OCI-LY7 (cell line): Measurements from ENCODE around the gene CTNND2. TPM values are rescaled to one million over a fixed set of nuclear protein-coding genes. Genes with fewer than 3 reads are reported as not detected.

Source experiments
- BruUV-seq: library from RNA; stranded (reverse); fragments of 400-500 nt; replicated peaks from 2 replicates; lab custom pipeline; 2021; lab: Mats Ljungman, UMichigan
- CTCF ChIA-PET: fragments of 300-600 bp; sonication (Branson Sonifier 250); formaldehyde crosslinking; loops from one replicate; lab custom pipeline; 2022; ENCODE audit warnings: antibody characterized with exemption; ENCODE audit not compliant: unreplicated experiment; lab: Charles Lee
- POLR2A ChIA-PET: fragments of 300-600 bp; sonication (Branson Sonifier 250); formaldehyde crosslinking; loops from one replicate; lab custom pipeline; 2022; ENCODE audit warnings: antibody characterized with exemption; lab: Charles Lee
- DNase-seq: peaks from one replicate; pipeline ENCODE4 v3.0.0-alpha.2; 2015; ENCODE audit warnings: low spot score
- H2AFZ ChIP-seq: fragments of 200-600 bp; sonication (generic), shearing (Covaris generic); 2 replicates; pipeline ENCODE4 v1.6.1; 2014; ENCODE audit warnings: mild to moderate bottlenecking, antibody characterized with exemption, low read length, moderate library complexity
- H3K27ac ChIP-seq: fragments of 200-600 bp; sonication (generic); 2 replicates; pipeline ENCODE4 v1.5.1; 2014; ENCODE audit warnings: mixed run types, low read depth, mild to moderate bottlenecking, moderate library complexity, low read length, inconsistent platforms; ENCODE audit not compliant: poor library complexity, severe bottlenecking
- H3K36me3 ChIP-seq: fragments of 200-600 bp; sonication (generic); 2 replicates; pipeline ENCODE4 v1.6.1; 2014; ENCODE audit warnings: mild to moderate bottlenecking, antibody characterized with exemption, low read length, moderate library complexity, mixed read lengths; ENCODE audit not compliant: insufficient read depth
- H3K4me1 ChIP-seq: fragments of 200-600 bp; sonication (generic); 2 replicates; pipeline ENCODE4 v1.5.1; 2014; ENCODE audit warnings: mild to moderate bottlenecking, low read length; ENCODE audit not compliant: insufficient read depth, poor library complexity, severe bottlenecking
- H3K4me2 ChIP-seq: fragments of 200-600 bp; sonication (generic); 2 replicates; pipeline ENCODE4 v1.6.1; 2014; ENCODE audit warnings: mild to moderate bottlenecking, low read length
- H3K4me3 ChIP-seq: fragments of 200-600 bp; sonication (generic); 2 replicates; pipeline ENCODE4 v1.5.1; 2014; ENCODE audit warnings: mild to moderate bottlenecking, low read depth, low read length; ENCODE audit not compliant: poor library complexity, severe bottlenecking
- H3K79me2 ChIP-seq: fragments of 200-600 bp; sonication (generic); 2 replicates; pipeline ENCODE4 v1.6.1; 2016; ENCODE audit warnings: low read depth, mild to moderate bottlenecking, low read length, moderate library complexity, mixed read lengths; ENCODE audit not compliant: insufficient read depth
- H3K9me2 ChIP-seq: fragments of 200-600 bp; sonication (generic); 2 replicates; pipeline ENCODE4 v1.6.1; 2016; ENCODE audit warnings: mild to moderate bottlenecking, low read length, mixed read lengths; ENCODE audit not compliant: insufficient read depth
- H3K9me3 ChIP-seq: fragments of 200-600 bp; sonication (generic); 2 replicates; pipeline ENCODE4 v1.6.1; 2014; ENCODE audit warnings: mild to moderate bottlenecking, mixed run types, low read length, mixed read lengths
- H4K20me1 ChIP-seq: fragments of 200-600 bp; sonication (generic); 2 replicates; pipeline ENCODE4 v1.6.1; 2014; ENCODE audit warnings: mild to moderate bottlenecking, antibody characterized with exemption, low read length, moderate library complexity, mixed read lengths; ENCODE audit not compliant: insufficient read depth
- EZH2phosphoT487 ChIP-seq: fragments of 200-600 bp; sonication (generic); IDR thresholded peaks from 2 replicates; pipeline ENCODE4 v1.6.1; 2018; ENCODE audit warnings: low read depth, borderline replicate concordance, mild to moderate bottlenecking, mixed run types, antibody characterized with exemption, low read length, moderate library complexity, mixed read lengths
- intact Hi-C: fragments of 100-400 bp; cut with micrococcal nuclease; formaldehyde crosslinking; loops from one replicate; pipeline ENCODE4 v1.10.0; 2022; ENCODE audit not compliant: unreplicated experiment
- total RNA-seq, 2 experiments: library from RNA; depleted of rRNA in 1 of 2; stranded (reverse); fragments of >200 nt in 1 of 2; shearing (Covaris generic) in 1 of 2; gene quantifications; 2 replicates each; pipeline ENCODE4 v1.2.3, GENCODE V29; 2014 to 2022
- TF ChIP-seq, protein P1 (sequence below): fragments of 200-600 bp; sonication (generic); conservative IDR thresholded peaks from 2 replicates; pipeline ENCODE4 v1.5.1; 2014; ENCODE audit warnings: mild to moderate bottlenecking, antibody characterized with exemption, low read length, moderate library complexity, mixed read lengths

The CTNND2 gene
- total RNA-seq, 2 experiments from 2014 or later, result not detected

DNA sequence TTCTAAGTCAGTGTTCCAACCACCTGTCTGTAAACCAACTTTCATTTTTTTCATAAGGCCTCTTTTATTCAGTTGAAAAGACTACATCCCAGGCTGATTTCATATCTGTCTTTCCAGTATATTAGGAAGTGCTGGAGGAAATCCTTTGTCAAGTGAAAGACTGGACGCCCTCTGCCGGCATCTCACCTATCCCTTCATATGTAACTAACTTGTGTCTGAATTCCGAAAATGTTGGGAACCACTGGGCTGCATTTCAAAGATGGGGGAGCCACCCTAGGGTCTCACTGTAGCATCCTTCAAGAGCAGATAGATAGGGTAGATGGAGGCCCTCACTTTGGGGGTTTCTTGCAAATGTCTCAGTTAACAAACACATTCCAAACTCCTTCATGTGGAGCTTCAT lies 569.8 kb downstream of the CTNND2 start:
- Histone ChIP-seq H3K27ac (no peak overlapping the region), H3K36me3 (no peaks in the 10 kb centered on the region), H3K4me2 (no peak overlapping the region), H3K4me1 (no peaks in the 10 kb centered on the region), H3K9me3 (no peaks in the 10 kb centered on the region), H2AFZ (no peak overlapping the region), H4K20me1 (no peaks in the 10 kb centered on the region), H3K4me3 (no peak overlapping the region), H3K9me2 (peaks cover 3% of the 10 kb centered on the region; the same call in 1 of the 2 replicates), H3K79me2 (no peaks in the 10 kb centered on the region)
- ChIA-PET POLR2A (no interaction called here), CTCF (no interaction called here)
- no TSS peak for BruUV-seq
- intact Hi-C loops, result no loop called here
- DNase-seq, result no peak
- TF ChIP-seq, protein P1, sequence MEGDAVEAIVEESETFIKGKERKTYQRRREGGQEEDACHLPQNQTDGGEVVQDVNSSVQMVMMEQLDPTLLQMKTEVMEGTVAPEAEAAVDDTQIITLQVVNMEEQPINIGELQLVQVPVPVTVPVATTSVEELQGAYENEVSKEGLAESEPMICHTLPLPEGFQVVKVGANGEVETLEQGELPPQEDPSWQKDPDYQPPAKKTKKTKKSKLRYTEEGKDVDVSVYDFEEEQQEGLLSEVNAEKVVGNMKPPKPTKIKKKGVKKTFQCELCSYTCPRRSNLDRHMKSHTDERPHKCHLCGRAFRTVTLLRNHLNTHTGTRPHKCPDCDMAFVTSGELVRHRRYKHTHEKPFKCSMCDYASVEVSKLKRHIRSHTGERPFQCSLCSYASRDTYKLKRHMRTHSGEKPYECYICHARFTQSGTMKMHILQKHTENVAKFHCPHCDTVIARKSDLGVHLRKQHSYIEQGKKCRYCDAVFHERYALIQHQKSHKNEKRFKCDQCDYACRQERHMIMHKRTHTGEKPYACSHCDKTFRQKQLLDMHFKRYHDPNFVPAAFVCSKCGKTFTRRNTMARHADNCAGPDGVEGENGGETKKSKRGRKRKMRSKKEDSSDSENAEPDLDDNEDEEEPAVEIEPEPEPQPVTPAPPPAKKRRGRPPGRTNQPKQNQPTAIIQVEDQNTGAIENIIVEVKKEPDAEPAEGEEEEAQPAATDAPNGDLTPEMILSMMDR, result no peak
- TF ChIP-seq EZH2phosphoT487, result no peak

DNA sequence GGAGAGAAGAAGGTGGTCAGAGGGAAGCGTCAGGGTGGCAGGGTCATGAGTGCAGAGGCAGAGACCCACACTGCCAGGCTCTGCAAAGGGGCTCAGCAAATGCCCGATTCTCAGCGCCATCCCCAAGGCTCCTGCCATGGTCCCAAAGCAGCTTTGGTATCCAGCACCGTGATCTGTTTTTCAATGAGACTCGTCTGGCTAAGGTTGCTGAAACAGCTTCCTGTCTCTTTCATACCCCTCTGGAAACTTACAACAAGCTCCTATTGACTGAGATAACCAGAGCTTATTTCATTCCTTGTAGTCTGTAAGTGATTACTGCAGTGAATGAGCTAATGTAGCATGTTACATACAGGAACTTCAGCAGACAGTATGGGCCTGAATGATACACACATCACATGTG lies 574.6 kb downstream of the CTNND2 start:
- no peaks in the 10 kb centered on the region for H3K79me2 ChIP-seq
- no peaks in the 10 kb centered on the region for H3K36me3 ChIP-seq
- POLR2A ChIA-PET, result interaction anchor here (0.5 kb wide), 1 partner anchor 509 kb away, joined by 3 read pairs; no protein-coding TSS in a partner anchor
- H3K4me2 ChIP-seq, result no peak overlapping the region
- H3K9me2 ChIP-seq, result no peaks in the 10 kb centered on the region
- H3K4me3 ChIP-seq, result no peak overlapping the region
- no peak overlapping the region for H3K27ac ChIP-seq
- intact Hi-C loops, result no loop called here
- no TSS peak for BruUV-seq
- no peaks in the 10 kb centered on the region for H3K4me1 ChIP-seq
- H2AFZ ChIP-seq, result no peak overlapping the region
- TF ChIP-seq, protein P1, result no peak
- CTCF ChIA-PET, result interaction anchor here (0.7 kb wide), 1 partner anchor 41 kb away, joined by 4 read pairs; no protein-coding TSS in a partner anchor
- H3K9me3 ChIP-seq, result no peaks in the 10 kb centered on the region
- DNase-seq, result no peak
- no peaks in the 10 kb centered on the region for H4K20me1 ChIP-seq

DNA sequence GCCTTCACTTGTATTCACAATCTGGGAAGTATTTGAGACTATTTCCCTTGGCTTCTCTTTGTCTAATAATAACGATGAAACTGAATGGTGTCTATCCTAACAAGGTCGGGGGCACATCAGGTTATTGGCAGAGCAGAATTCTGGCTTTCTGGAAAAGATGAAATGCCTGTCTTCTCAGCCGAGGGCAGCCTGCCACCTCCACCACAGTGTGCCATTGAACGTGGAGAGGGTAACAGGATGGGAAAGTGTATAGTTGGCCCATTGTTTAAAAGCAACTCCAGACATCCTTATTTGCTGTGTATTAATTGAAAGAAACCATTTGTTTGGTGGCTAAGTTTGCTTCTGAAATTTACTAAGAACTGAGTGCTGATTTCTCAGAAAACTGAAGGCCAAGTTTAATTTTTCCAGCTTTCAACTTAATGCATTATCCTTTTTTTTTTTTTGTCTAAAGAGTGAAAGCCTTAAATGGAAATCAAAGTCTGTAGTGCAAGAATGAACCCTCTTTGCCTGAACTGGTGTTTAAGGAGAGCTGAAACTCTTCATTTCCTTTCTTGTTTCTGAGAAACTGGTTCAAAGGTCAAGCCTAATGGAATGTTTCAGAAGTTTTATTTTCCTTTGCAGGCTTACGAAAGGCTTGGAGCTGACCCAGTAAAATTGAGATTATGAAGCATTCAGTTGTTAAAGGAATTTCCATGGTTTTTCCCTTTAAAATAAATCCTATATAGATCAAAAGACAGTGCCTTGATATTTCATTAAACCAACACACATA lies 579.5 kb downstream of the CTNND2 start:
- no TSS peak for BruUV-seq

More for the DNA sequence above, 579.5 kb downstream of the CTNND2 start:
- no peaks in the 10 kb centered on the region for H4K20me1 ChIP-seq
- no peak overlapping the region for H3K4me2 ChIP-seq
- H2AFZ ChIP-seq, result no peak overlapping the region
- intact Hi-C loops, result no loop called here
- no peak for DNase-seq
- no peaks in the 10 kb centered on the region for H3K4me1 ChIP-seq
- no peaks in the 10 kb centered on the region for H3K36me3 ChIP-seq
- no peaks in the 10 kb centered on the region for H3K9me2 ChIP-seq
- no peak for TF ChIP-seq EZH2phosphoT487
- TF ChIP-seq, protein P1, result no peak
- no peak overlapping the region for H3K4me3 ChIP-seq
- ChIA-PET CTCF (no interaction called here), POLR2A (interaction anchor here (0.6 kb wide), 1 partner anchor 31 kb away, joined by 4 read pairs; no protein-coding TSS in a partner anchor)
- H3K9me3 ChIP-seq, result no peaks in the 10 kb centered on the region
- H3K79me2 ChIP-seq, result no peaks in the 10 kb centered on the region
- H3K27ac ChIP-seq, result no peak overlapping the region
